ENCODE results near the gene QRICH2. TPM values are rescaled to one million over a fixed set of nuclear protein-coding genes. Genes with fewer than 3 reads are reported as not detected.

The QRICH2 gene
- total and polyA plus RNA-seq, 9 of the 15 experiments (the other 6 are each of a cell fraction or from before 2014, with no cell fraction given): 0.03 to 1.6 (median 0.81) TPM

DNA sequence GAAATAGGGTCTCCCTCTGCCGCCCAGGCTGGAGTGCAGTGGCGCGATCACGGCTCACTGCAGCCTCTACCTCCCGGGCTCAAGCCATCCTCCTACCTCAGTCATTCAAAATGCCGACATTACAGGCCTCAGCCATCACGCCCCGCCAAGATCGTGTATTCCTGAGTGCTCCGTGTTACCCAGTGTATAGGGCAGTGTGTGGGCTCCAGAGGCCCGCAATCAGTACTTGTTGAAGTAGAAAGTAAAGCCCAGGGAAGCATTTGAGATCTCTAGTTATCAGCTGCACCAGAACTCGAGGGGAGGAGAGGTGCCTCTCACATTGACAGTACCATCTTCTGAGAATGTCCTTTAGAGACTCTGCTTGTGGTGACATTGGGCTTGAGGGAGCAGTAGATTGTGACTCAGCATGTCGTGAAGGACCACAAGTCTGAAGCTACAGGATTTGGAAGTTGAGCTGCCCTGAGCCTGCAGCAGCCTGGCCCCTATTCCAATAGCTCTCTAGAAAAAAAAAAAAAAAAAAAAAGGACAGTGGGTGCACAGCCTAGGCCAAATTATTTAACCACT, 46.8 kb upstream of the QRICH2 start (continued):
- TF ChIP-seq, protein P1, sequence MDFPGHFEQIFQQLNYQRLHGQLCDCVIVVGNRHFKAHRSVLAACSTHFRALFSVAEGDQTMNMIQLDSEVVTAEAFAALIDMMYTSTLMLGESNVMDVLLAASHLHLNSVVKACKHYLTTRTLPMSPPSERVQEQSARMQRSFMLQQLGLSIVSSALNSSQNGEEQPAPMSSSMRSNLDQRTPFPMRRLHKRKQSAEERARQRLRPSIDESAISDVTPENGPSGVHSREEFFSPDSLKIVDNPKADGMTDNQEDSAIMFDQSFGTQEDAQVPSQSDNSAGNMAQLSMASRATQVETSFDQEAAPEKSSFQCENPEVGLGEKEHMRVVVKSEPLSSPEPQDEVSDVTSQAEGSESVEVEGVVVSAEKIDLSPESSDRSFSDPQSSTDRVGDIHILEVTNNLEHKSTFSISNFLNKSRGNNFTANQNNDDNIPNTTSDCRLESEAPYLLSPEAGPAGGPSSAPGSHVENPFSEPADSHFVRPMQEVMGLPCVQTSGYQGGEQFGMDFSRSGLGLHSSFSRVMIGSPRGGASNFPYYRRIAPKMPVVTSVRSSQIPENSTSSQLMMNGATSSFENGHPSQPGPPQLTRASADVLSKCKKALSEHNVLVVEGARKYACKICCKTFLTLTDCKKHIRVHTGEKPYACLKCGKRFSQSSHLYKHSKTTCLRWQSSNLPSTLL (IDR thresholded peaks at IDR 0.05): no peak
- TF ChIP-seq NR2C1 (IDR thresholded peaks at IDR 0.05) (no peak), NR2C1 (tag; IDR thresholded peaks at IDR 0.05) (no peak), RBM25 (IDR thresholded peaks at IDR 0.05; ENCODE audit: low read depth, low read length, severe bottlenecking) (no peak), ZNF347 (CRISPR knock-in tag; IDR thresholded peaks at IDR 0.05; ENCODE audit: low read depth) (no peak), MTA3 (IDR thresholded peaks at IDR 0.05; ENCODE audit: borderline replicate concordance) (no peak), POLR2AphosphoS5 (IDR thresholded peaks at IDR 0.05; ENCODE audit: control insufficient read depth, insufficient read depth, low read depth, low read length) (peak; percentile 82), FUS (optimal IDR thresholded peaks at IDR 0.05; ENCODE audit: low read depth, low read length) (no peak), CHD2 (IDR thresholded peaks at IDR 0.05; ENCODE audit: low read depth, low read length) (no peak), RBM17 (IDR thresholded peaks at IDR 0.05; ENCODE audit: borderline replicate concordance, low read depth, low read length) (no peak), SREBF2 (CRISPR knock-in tag; IDR thresholded peaks at IDR 0.05) (no peak), HNRNPK (IDR thresholded peaks at IDR 0.05; ENCODE audit: low read depth, low read length, poor library complexity, severe bottlenecking) (no peak), TAF15 (IDR thresholded peaks at IDR 0.05; ENCODE audit: low read depth, low read length) (no peak)
- TF ChIP-seq, protein P2, sequence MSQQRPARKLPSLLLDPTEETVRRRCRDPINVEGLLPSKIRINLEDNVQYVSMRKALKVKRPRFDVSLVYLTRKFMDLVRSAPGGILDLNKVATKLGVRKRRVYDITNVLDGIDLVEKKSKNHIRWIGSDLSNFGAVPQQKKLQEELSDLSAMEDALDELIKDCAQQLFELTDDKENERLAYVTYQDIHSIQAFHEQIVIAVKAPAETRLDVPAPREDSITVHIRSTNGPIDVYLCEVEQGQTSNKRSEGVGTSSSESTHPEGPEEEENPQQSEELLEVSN (IDR thresholded peaks at IDR 0.05; ENCODE audit: borderline replicate concordance in 1 of 2, extremely low read depth in 1 of 2, insufficient read depth in 1 of 2, insufficient read length in 1 of 2, low read depth in 1 of 2, low read length in 1 of 2, poor library complexity in 1 of 2, severe bottlenecking in 1 of 2): no peak
- TF ChIP-seq, protein P3, sequence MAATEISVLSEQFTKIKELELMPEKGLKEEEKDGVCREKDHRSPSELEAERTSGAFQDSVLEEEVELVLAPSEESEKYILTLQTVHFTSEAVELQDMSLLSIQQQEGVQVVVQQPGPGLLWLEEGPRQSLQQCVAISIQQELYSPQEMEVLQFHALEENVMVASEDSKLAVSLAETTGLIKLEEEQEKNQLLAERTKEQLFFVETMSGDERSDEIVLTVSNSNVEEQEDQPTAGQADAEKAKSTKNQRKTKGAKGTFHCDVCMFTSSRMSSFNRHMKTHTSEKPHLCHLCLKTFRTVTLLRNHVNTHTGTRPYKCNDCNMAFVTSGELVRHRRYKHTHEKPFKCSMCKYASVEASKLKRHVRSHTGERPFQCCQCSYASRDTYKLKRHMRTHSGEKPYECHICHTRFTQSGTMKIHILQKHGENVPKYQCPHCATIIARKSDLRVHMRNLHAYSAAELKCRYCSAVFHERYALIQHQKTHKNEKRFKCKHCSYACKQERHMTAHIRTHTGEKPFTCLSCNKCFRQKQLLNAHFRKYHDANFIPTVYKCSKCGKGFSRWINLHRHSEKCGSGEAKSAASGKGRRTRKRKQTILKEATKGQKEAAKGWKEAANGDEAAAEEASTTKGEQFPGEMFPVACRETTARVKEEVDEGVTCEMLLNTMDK (IDR thresholded peaks at IDR 0.05; ENCODE audit: borderline replicate concordance, insufficient read depth, low read depth, low read length, poor library complexity, severe bottlenecking): no peak
- TF ChIP-seq, protein P4, sequence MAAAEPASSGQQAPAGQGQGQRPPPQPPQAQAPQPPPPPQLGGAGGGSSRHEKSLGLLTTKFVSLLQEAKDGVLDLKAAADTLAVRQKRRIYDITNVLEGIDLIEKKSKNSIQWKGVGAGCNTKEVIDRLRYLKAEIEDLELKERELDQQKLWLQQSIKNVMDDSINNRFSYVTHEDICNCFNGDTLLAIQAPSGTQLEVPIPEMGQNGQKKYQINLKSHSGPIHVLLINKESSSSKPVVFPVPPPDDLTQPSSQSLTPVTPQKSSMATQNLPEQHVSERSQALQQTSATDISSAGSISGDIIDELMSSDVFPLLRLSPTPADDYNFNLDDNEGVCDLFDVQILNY (CRISPR knock-in tag; IDR thresholded peaks at IDR 0.05): no peak
- TF ChIP-seq, protein P5, sequence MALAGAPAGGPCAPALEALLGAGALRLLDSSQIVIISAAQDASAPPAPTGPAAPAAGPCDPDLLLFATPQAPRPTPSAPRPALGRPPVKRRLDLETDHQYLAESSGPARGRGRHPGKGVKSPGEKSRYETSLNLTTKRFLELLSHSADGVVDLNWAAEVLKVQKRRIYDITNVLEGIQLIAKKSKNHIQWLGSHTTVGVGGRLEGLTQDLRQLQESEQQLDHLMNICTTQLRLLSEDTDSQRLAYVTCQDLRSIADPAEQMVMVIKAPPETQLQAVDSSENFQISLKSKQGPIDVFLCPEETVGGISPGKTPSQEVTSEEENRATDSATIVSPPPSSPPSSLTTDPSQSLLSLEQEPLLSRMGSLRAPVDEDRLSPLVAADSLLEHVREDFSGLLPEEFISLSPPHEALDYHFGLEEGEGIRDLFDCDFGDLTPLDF (CRISPR knock-in tag; IDR thresholded peaks at IDR 0.05): no peak

All from K562 (cell line).